ENCODE data around the gene TBL1X. TPM values are rescaled to one million over a fixed set of nuclear protein-coding genes. Genes with fewer than 3 reads are reported as not detected.

Gene TBL1X
- polyA plus RNA-seq, 1 experiment = 24.9 TPM

- no peak overlapping the region for H3K27ac ChIP-seq (ENCODE audit: low read depth, low read length)
- no peak for TF ChIP-seq CTCF (IDR thresholded peaks at IDR 0.05; ENCODE audit: low read depth, low read length)
- DNase-seq (ENCODE audit: low read depth, low spot score) = no peak
- ChIA-PET CTCF (interaction anchor here (1.3 kb wide), 1 partner anchor 389 kb away, joined by 4 read pairs; no protein-coding TSS in a partner anchor), POLR2A (no interaction called here)
- peaks cover 9% of the 10 kb centered on the region for H3K9me3 ChIP-seq (ENCODE audit: control insufficient read depth, insufficient read depth, low read length)
- H3K4me3 ChIP-seq (ENCODE audit: low read depth, low read length) = no peak overlapping the region
- H3K27me3 ChIP-seq (ENCODE audit: control insufficient read depth, insufficient read depth, low read length) = no peaks in the 10 kb centered on the region
Measured at GRCh38 chrX:9730752-9731151, 265.9 kb downstream of the TBL1X start.

GRCh38 chrX:9737363-9737762, 272.5 kb downstream of the TBL1X start:
- H3K27ac ChIP-seq (ENCODE audit: low read depth, low read length) = no peak overlapping the region
- DNase-seq (ENCODE audit: low read depth, low spot score) = no peak
- ChIA-PET CTCF (no interaction called here), POLR2A (no interaction called here)
- no peak for TF ChIP-seq CTCF (IDR thresholded peaks at IDR 0.05; ENCODE audit: low read depth, low read length)
- H3K9me3 ChIP-seq (ENCODE audit: control insufficient read depth, insufficient read depth, low read length) = no peaks in the 10 kb centered on the region; the same call in 1 of the 2 replicates
- H3K27me3 ChIP-seq (ENCODE audit: control insufficient read depth, insufficient read depth, low read length) = no peaks in the 10 kb centered on the region
- H3K4me3 ChIP-seq (ENCODE audit: low read depth, low read length) = no peak overlapping the region

GRCh38 chrX:9738151-9738550, 273.3 kb downstream of the TBL1X start:
- H3K27ac ChIP-seq (ENCODE audit: low read depth, low read length) = no peak overlapping the region
- no peaks in the 10 kb centered on the region for H3K27me3 ChIP-seq (ENCODE audit: control insufficient read depth, insufficient read depth, low read length)
- POLR2A ChIA-PET = no interaction called here
- H3K9me3 ChIP-seq (ENCODE audit: control insufficient read depth, insufficient read depth, low read length) = no peaks in the 10 kb centered on the region; the same call in 1 of the 2 replicates
- CTCF ChIA-PET = no interaction called here
- no peak for DNase-seq (ENCODE audit: low read depth, low spot score)
- TF ChIP-seq CTCF (IDR thresholded peaks at IDR 0.05; ENCODE audit: low read depth, low read length) = no peak
- H3K4me3 ChIP-seq (ENCODE audit: low read depth, low read length) = no peak overlapping the region

GRCh38 chrX:9739130-9739529, 274.3 kb downstream of the TBL1X start:
- no peak for DNase-seq (ENCODE audit: low read depth, low spot score)
- Histone ChIP-seq H3K27ac (ENCODE audit: low read depth, low read length) (no peak overlapping the region), H3K4me3 (ENCODE audit: low read depth, low read length) (no peak overlapping the region), H3K27me3 (ENCODE audit: control insufficient read depth, insufficient read depth, low read length) (no peaks in the 10 kb centered on the region), H3K9me3 (ENCODE audit: control insufficient read depth, insufficient read depth, low read length) (no peaks in the 10 kb centered on the region; the same call in 1 of the 2 replicates)
- CTCF ChIA-PET = no interaction called here
- no peak for TF ChIP-seq CTCF (IDR thresholded peaks at IDR 0.05; ENCODE audit: low read depth, low read length)
- POLR2A ChIA-PET = no interaction called here

GRCh38 chrX:9745417-9746115, 280.7 kb downstream of the TBL1X start:
- DNase-seq (ENCODE audit: low read depth, low spot score) = no peak
- no peak overlapping the region for H3K27ac ChIP-seq (ENCODE audit: low read depth, low read length)
- TF ChIP-seq CTCF (IDR thresholded peaks at IDR 0.05; ENCODE audit: low read depth, low read length) = no peak
- H3K27me3 ChIP-seq (ENCODE audit: control insufficient read depth, insufficient read depth, low read length) = no peaks in the 10 kb centered on the region
- POLR2A ChIA-PET = no interaction called here
- CTCF ChIA-PET = no interaction called here
- H3K9me3 ChIP-seq (ENCODE audit: control insufficient read depth, insufficient read depth, low read length) = no peaks in the 10 kb centered on the region; the same call in 1 of the 2 replicates
- no peak overlapping the region for H3K4me3 ChIP-seq (ENCODE audit: low read depth, low read length)

Measured in AG04450 (cell line).